Keratinocyte (primary cell): ENCODE results near the gene ANKRD9.

Experiments used
- CTCF ChIP-seq, 3 experiments: IDR thresholded peaks in 1 of 3; conservative IDR thresholded peaks in 1 of 3; optimal IDR thresholded peaks in 1 of 3; 2 replicates in 2 of 3; 3 replicates in 1 of 3; pipeline versions ENCODE3 to v1.5.1; 2011; ENCODE audit warnings: low read length in 3 of 3, mild to moderate bottlenecking in 3 of 3, moderate library complexity in 2 of 3, control low read depth in 1 of 3, inconsistent platforms in 1 of 3; ENCODE audit not compliant: insufficient read depth in 2 of 3; ENCODE audit errors: extremely low read depth in 1 of 3
- EZH2 ChIP-seq: IDR thresholded peaks from one replicate; pipeline ENCODE4 v1.6.1; 2012; ENCODE audit warnings: inconsistent platforms, mild to moderate bottlenecking, low read length, moderate library complexity

GRCh38 chr14:102507081-102507856 is 2.3 kb downstream of the ANKRD9 start:
- TF ChIP-seq CTCF (optimal IDR thresholded peaks at IDR 0.05 in 1 of 3, IDR thresholded peaks at IDR 0.05 in 1 of 3, conservative IDR thresholded peaks at IDR 0.05 in 1 of 3; ENCODE audit: extremely low read depth in 1 of 3, insufficient read depth in 2 of 3, low read length in 3 of 3): no peak
- no peak for TF ChIP-seq EZH2
